Measurements from ENCODE around the gene PSMD11.

DNA sequence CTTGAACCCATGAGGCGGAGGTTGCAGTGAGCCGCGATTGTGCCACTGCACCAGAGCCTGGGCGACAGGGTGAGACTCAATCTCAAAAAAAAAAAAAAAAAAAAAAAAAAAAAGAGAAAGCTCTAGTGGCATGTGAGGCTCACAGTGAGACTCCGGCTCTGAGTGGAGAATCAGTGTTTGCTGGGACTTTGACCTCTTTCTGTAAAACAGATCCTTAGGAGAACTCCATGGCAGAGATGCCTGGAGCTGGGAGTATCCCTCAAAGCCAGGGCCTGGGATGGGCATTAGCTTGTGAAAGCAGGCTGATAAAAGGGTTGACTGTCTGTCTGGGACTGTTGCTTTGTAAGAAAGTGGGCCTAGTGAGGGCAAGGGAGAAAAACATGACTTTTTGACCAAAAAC is 48.0 kb upstream of the PSMD11 start:
- no peak for TF ChIP-seq CTCF (optimal IDR thresholded peaks at IDR 0.05 in 1 of 3, IDR thresholded peaks at IDR 0.05 in 1 of 3, conservative IDR thresholded peaks at IDR 0.05 in 1 of 3; ENCODE audit: extremely low read depth in 1 of 3, insufficient read depth in 2 of 3, low read length in 3 of 3)
- no peak for TF ChIP-seq EZH2 (IDR thresholded peaks at IDR 0.05; ENCODE audit: low read length)
